H4 (cell line): ENCODE measurements around the gene ATOH7. TPM values are rescaled to one million over a fixed set of nuclear protein-coding genes. Genes with fewer than 3 reads are reported as not detected.

Experiments used
- total RNA-seq: library from RNA; depleted of rRNA; stranded (reverse); fragments of >200 nt; shearing (Covaris generic); gene quantifications from 2 replicates; pipeline ENCODE4 v1.2.3, GENCODE V29; 2014; rRNA removed

The ATOH7 gene
- total RNA-seq, 1 experiment from 2014 or later: 0.27 TPM

Other genes starting within 250 kb of the ATOH7 start
- 24.9 and 28.6 TPM in 2 replicates for gene HERC4, start 156.8 kb downstream of the ATOH7 start, total RNA-seq
- gene MYPN, start 122.6 kb downstream of the ATOH7 start, total RNA-seq: 3.8 and 5.5 TPM in 2 replicates
- gene HNRNPH3, start 100.0 kb upstream of the ATOH7 start, total RNA-seq: 15.1 and 21.1 TPM in 2 replicates
- gene PBLD, start 100.8 kb upstream of the ATOH7 start, total RNA-seq: 2.3 and 3.1 TPM in 2 replicates
- gene RUFY2, start 175.2 kb upstream of the ATOH7 start, total RNA-seq: 9.3 and 9.5 TPM in 2 replicates
- gene DNA2, start 239.9 kb upstream of the ATOH7 start, total RNA-seq: 12.5 and 17.6 TPM in 2 replicates